ENCODE results near the gene HNRNPH3.

DNA sequence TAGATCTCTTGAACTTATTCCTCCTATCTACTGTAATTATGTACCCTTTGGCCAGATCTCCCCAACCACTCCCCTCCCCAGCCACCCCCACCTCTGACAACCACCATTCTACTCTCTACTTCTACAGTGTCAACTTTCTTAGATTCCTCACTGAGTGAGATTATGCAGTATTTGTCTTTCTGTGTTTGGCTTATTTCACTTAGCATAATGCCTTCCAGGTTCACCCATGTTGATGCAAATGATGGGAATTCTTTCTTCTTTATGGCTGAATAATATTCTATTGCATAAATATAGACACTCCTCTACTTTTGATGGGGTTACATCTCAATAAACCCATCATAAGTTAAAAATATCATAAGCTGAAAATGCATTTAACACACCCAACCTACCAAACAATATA is 21.3 kb upstream of the HNRNPH3 start:
- TF ChIP-seq, protein P1, sequence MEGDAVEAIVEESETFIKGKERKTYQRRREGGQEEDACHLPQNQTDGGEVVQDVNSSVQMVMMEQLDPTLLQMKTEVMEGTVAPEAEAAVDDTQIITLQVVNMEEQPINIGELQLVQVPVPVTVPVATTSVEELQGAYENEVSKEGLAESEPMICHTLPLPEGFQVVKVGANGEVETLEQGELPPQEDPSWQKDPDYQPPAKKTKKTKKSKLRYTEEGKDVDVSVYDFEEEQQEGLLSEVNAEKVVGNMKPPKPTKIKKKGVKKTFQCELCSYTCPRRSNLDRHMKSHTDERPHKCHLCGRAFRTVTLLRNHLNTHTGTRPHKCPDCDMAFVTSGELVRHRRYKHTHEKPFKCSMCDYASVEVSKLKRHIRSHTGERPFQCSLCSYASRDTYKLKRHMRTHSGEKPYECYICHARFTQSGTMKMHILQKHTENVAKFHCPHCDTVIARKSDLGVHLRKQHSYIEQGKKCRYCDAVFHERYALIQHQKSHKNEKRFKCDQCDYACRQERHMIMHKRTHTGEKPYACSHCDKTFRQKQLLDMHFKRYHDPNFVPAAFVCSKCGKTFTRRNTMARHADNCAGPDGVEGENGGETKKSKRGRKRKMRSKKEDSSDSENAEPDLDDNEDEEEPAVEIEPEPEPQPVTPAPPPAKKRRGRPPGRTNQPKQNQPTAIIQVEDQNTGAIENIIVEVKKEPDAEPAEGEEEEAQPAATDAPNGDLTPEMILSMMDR (IDR thresholded peaks at IDR 0.05) = no peak
- TF ChIP-seq POLR2AphosphoS5 (IDR thresholded peaks at IDR 0.05) (no peak), POLR2A (IDR thresholded peaks at IDR 0.05) (no peak)

Measured in breast epithelium (tissue), 3 donors.